Testis (tissue), 3 donors: ENCODE data around the gene CSMD2. TPM values are rescaled to one million over a fixed set of nuclear protein-coding genes. Genes with fewer than 3 reads are reported as not detected.
A peak's percentile ranks its signal among the peaks of the same experiment; 100 is the strongest.

Experiments
- DNase-seq: peaks from one replicate; pipeline ENCODE4 v3.0.0-alpha.2; 2019
- H3K27ac ChIP-seq, 2 donors: fragments of 200-600 bp; sonication (generic); one replicate each; pipeline ENCODE4 v1.5.1; 2019
- H3K27me3 ChIP-seq: fragments of 200-600 bp; sonication (generic); one replicate; pipeline ENCODE4 v1.5.1; 2019
- H3K36me3 ChIP-seq: fragments of 200-600 bp; sonication (generic); one replicate; pipeline ENCODE4 v1.5.1; 2017; ENCODE audit warnings: low read depth; ENCODE audit errors: missing control alignments
- H3K4me1 ChIP-seq: fragments of 200-600 bp; sonication (generic); one replicate; pipeline ENCODE4 v1.5.1; 2019
- H3K4me3 ChIP-seq, 2 donors: fragments of 200-600 bp; sonication (generic); one replicate each; pipeline ENCODE4 v1.5.1; 2017 to 2019
- H3K9me3 ChIP-seq: fragments of 200-600 bp; sonication (generic); one replicate; pipeline ENCODE4 v1.5.1; 2017
- POLR2A ChIP-seq: fragments of 450-650 bp; IDR thresholded peaks from one replicate; pipeline ENCODE4 v1.6.1; 2017; ENCODE audit warnings: antibody characterized with exemption, mild to moderate bottlenecking, moderate library complexity
- WGBS, 2 donors: methylation state at CpG; one replicate each; pipeline ENCODE4 v1.1.5; 2018; 5-methylcytosine and 5-hydroxymethylcytosine counted together
- intact Hi-C: fragments of 100-400 bp; cut with DNase I; formaldehyde crosslinking; loops from one replicate; pipeline ENCODE4 v1.15.1; 2023; ENCODE audit warnings: low total_unique reads
- polyA plus RNA-seq: library from polyadenylated mRNA; stranded (reverse); fragments of 350-450 nt; fragmentation: Illumina TruSeq; extraction: RNeasy Lipid Tissue Mini Kit (QIAGEN cat#74804); gene quantifications from one replicate; pipeline ENCODE4 v1.2.3, GENCODE V29; 2014; ENCODE audit warnings: low read depth, low replicate concordance; ENCODE audit not compliant: insufficient read depth
- total RNA-seq, 2 donors: library from RNA; depleted of rRNA; stranded (reverse); fragments of >200 nt; gene quantifications; one replicate each; pipeline ENCODE4 v1.2.3, GENCODE V29; 2016
- TF ChIP-seq, protein P1 (sequence below), 3 experiments: fragments of 450-650 bp in 2 of 3; fragments of 200-600 bp in 1 of 3; sonication (generic) in 1 of 3; IDR thresholded peaks; one replicate each; pipeline ENCODE4 v1.5.1; 2016 to 2019; ENCODE audit warnings: antibody characterized with exemption in 3 of 3, mild to moderate bottlenecking in 2 of 3, moderate library complexity in 1 of 3

CSMD2 gene
- total and polyA plus RNA-seq, 3 donors from 2014 or later: 1.2 to 3.8 (median 2.7) TPM

DNA sequence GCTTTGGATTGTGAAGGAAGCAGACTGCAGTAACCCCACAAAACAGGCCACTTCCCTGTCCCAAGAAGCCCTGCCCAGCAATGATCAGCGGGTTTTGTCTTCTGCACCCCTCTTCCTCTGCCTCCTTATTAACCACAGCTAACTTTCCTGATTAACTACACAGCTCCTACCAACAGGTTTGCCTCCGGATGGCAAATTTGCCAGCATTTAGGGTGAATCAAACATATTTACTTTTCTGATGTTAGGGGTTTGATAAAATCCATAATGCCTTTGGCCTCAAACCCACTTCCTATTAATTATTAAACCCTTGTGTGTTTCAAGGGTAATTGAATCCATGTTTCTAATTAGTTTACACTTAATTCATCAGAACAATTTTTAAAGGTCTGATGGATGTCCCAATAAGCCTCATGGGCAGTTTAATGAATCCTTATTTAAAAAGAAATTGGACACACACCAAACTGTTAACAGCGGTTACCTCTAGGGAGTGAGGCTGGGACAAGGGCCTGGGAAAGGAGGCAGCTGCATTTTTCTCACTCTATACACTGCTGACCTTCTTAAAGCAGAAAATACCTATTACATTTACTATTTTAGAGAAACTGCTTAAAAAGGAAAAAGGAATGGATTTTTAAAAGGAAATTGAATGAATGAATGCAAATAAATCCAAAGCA, 91.9 kb downstream of the CSMD2 start:
- 62 to 65% methylated on average over 3 of the region's 3 CpGs for WGBS, 2 donors
- Histone ChIP-seq H3K9me3 (no peaks in the 10 kb centered on the region), H3K36me3 (no peaks in the 10 kb centered on the region), H3K4me3 (no peak overlapping the region), H3K4me1 (no peaks in the 10 kb centered on the region), H3K27ac (no peak overlapping the region), H3K27me3 (no peaks in the 10 kb centered on the region)
- DNase-seq: no peak
- intact Hi-C loops: no loop called here
- TF ChIP-seq, protein P1, sequence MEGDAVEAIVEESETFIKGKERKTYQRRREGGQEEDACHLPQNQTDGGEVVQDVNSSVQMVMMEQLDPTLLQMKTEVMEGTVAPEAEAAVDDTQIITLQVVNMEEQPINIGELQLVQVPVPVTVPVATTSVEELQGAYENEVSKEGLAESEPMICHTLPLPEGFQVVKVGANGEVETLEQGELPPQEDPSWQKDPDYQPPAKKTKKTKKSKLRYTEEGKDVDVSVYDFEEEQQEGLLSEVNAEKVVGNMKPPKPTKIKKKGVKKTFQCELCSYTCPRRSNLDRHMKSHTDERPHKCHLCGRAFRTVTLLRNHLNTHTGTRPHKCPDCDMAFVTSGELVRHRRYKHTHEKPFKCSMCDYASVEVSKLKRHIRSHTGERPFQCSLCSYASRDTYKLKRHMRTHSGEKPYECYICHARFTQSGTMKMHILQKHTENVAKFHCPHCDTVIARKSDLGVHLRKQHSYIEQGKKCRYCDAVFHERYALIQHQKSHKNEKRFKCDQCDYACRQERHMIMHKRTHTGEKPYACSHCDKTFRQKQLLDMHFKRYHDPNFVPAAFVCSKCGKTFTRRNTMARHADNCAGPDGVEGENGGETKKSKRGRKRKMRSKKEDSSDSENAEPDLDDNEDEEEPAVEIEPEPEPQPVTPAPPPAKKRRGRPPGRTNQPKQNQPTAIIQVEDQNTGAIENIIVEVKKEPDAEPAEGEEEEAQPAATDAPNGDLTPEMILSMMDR (IDR thresholded peaks at IDR 0.05): no peak
- TF ChIP-seq POLR2A: no peak

DNA sequence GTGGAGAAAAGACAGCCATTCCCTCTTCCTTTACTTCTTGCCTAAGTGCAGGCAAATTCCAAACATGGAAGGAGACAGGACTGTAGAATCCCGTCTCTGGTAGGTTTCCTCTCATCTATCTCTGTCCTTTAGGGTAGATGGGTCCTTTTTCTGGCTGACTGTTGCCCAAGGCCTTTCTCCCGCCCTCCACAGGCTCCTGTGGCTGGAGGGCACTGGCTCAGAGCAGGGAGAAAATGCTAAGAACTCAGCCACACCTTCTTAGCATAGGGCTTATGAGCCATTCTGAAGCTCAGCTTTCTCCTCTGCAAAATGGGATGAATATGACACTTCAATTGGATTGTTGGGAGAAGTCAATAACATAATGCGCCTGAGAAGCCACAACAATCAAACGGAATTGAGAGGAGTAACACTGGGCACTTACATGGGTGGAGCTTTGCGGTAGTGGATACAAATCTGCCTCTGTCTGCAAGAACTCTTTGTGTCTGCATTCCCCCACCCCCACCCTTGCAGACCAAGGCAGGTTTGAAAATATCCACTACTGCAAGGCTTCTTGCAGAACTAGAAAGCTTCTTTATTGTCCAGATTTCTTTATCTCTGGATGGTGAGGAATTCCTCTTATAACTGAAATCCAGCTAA, 94.7 kb downstream of the CSMD2 start:
- Histone ChIP-seq H3K4me1 (no peaks in the 10 kb centered on the region), H3K4me3 (no peak overlapping the region), H3K9me3 (no peaks in the 10 kb centered on the region), H3K27me3 (no peaks in the 10 kb centered on the region), H3K27ac (no peak overlapping the region), H3K36me3 (no peaks in the 10 kb centered on the region)
- intact Hi-C loops: no loop called here
- TF ChIP-seq POLR2A: no peak
- TF ChIP-seq, protein P1 (IDR thresholded peaks at IDR 0.05): no peak
- WGBS, 2 donors: 69 to 70% methylated on average over 5 of the region's 5 CpGs
- peak; percentile 45 for DNase-seq

DNA sequence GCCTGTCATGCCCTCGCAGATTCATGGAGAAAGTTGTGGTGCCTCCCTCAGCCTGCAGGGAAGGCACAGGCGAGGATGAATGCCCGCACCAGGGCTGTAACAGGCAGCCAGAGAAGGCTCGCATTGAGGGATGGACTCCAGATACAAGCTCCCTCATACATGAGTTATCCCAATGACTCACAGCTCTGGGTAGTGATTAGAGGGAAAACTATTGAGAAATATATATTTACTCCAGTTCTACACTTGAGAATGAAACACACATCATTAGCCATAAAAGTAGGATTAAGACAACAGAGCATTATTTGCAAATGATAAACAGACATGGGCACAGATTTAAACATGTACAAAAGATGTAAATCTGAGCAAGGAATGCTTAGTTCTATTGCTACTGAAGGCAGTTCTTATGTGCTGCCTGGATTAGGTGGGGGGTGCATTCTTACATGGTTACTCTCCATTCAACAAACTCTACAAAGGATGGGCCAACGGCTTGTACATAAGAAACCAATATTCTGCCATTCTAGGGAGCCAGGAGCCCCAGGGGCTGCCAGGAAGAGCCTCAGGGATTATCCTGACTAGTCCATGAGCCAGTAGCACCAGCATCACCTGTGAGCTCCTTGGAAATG, 97.9 kb downstream of the CSMD2 start:
- Histone ChIP-seq H3K9me3 (no peaks in the 10 kb centered on the region), H3K27ac (no peak overlapping the region), H3K36me3 (no peaks in the 10 kb centered on the region), H3K27me3 (no peaks in the 10 kb centered on the region), H3K4me3 (no peak overlapping the region), H3K4me1 (no peaks in the 10 kb centered on the region)
- intact Hi-C loops: no loop called here
- TF ChIP-seq, protein P1 (IDR thresholded peaks at IDR 0.05): no peak
- no peak for TF ChIP-seq POLR2A
- WGBS, 2 donors: 89 to 90% methylated on average over 5 of the region's 5 CpGs
- no peak for DNase-seq

DNA sequence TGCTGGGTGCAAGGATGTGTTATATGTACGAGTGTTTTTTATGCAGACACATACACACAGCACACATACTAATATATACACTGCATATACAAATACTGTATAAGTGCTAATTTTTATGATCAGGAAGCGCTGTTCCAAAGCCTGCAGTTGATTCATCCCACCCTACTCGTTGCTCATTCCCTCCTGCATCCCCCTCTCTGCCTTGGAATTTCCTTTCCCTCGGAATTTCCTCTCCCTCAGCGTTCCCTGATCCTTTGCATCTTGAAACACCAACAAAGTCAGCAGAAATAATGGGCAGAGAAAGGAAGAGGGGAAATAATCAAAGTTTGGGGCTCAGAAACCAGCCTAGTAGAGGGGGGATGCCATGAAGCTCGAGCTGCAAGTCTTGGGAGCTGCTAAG, 98.9 kb downstream of the CSMD2 start:
- no peak for TF ChIP-seq POLR2A
- TF ChIP-seq, protein P1 (IDR thresholded peaks at IDR 0.05): no peak
- Histone ChIP-seq H3K4me1 (no peaks in the 10 kb centered on the region), H3K27ac (no peak overlapping the region), H3K9me3 (no peaks in the 10 kb centered on the region), H3K4me3 (no peak overlapping the region), H3K36me3 (no peaks in the 10 kb centered on the region), H3K27me3 (no peaks in the 10 kb centered on the region)
- 70 to 82% methylated on average over 6 of the region's 6 CpGs for WGBS, 2 donors
- intact Hi-C loops: no loop called here
- no peak for DNase-seq
